MV-4-11 (cell line): ENCODE measurements around the gene ZNF213.
A peak's percentile ranks its signal among the peaks of the same experiment; 100 is the strongest.

ENCODE experiments used
- DNase-seq: peaks from one replicate; lab custom pipeline; 2025; lab: John Stamatoyannopoulos, UW

The ZNF213 gene

GRCh38 chr16:3101018-3101840 is 33.6 kb upstream of the ZNF213 start:
- peak; percentile 70 for DNase-seq

- DNase-seq: peak; percentile 69
Observed at GRCh38 chr16:3101841-3102470, 32.9 kb upstream of the ZNF213 start.

- DNase-seq: peak; percentile 83
Observed at GRCh38 chr16:3106205-3106928, 28.5 kb upstream of the ZNF213 start.

GRCh38 chr16:3112058-3112880 is 22.6 kb upstream of the ZNF213 start, which contains the start of gene ZNF205:
TSS of gene ZNF205 (plus strand) at chr16:3112586. CDS start at chr16:3113431, 845 bp downstream.
- DNase-seq: no peak

GRCh38 chr16:3112881-3113574 is 21.8 kb upstream of the ZNF213 start:
- DNase-seq: no peak

- DNase-seq: no peak
Observed at GRCh38 chr16:3113765-3114479, 20.9 kb upstream of the ZNF213 start.

- no peak for DNase-seq
Observed at GRCh38 chr16:3115003-3115402, 19.8 kb upstream of the ZNF213 start.

- no peak for DNase-seq
Observed at GRCh38 chr16:3115561-3115960, 19.3 kb upstream of the ZNF213 start.

- DNase-seq: no peak
Observed at GRCh38 chr16:3118204-3118790, 16.5 kb upstream of the ZNF213 start.

GRCh38 chr16:3118846-3119245 is 16.0 kb upstream of the ZNF213 start:
- no peak for DNase-seq

GRCh38 chr16:3119286-3119685 is 15.5 kb upstream of the ZNF213 start:
- DNase-seq: no peak

- no peak for DNase-seq
Observed at GRCh38 chr16:3119701-3120408, 15.0 kb upstream of the ZNF213 start.

GRCh38 chr16:3120435-3120834 is 14.4 kb upstream of the ZNF213 start:
- DNase-seq: no peak

GRCh38 chr16:3121851-3122467 is 12.9 kb upstream of the ZNF213 start:
- no peak for DNase-seq

- peak; percentile 48 for DNase-seq
Observed at GRCh38 chr16:3122926-3123570, 11.8 kb upstream of the ZNF213 start.

GRCh38 chr16:3123986-3124886 is 10.6 kb upstream of the ZNF213 start:
- peak; percentile 97 for DNase-seq

GRCh38 chr16:3127745-3128144 is 7.1 kb upstream of the ZNF213 start:
- DNase-seq: no peak
